SK-N-SH treated with all-trans-retinoic acid at 6 μM for 48 hours (cell line): ENCODE data around the gene IMMP2L.

Experiments used
- BACH2 ChIP-seq: fragments of 250-450 bp; sonication (Bioruptor Pico); IDR thresholded peaks from 2 replicates; pipeline ENCODE4 v1.9.0; 2021; ENCODE audit warnings: mild to moderate bottlenecking, borderline replicate concordance
- CREB5 ChIP-seq: fragments of 250-450 bp; sonication (Bioruptor Pico); IDR thresholded peaks from 2 replicates; pipeline ENCODE4 v1.5.1; 2020; ENCODE audit warnings: low read depth, mild to moderate bottlenecking, moderate library complexity
- CSRNP3 ChIP-seq: fragments of 250-450 bp; sonication (Bioruptor Pico); IDR thresholded peaks from 2 replicates; pipeline ENCODE4 v1.5.1; 2021; ENCODE audit warnings: mild to moderate bottlenecking, moderate library complexity
- ESRRG ChIP-seq: fragments of 250-450 bp; sonication (Bioruptor Pico); IDR thresholded peaks from 2 replicates; pipeline ENCODE4 v1.6.1; 2021; ENCODE audit warnings: mild to moderate bottlenecking
- OSR1 ChIP-seq: fragments of 250-450 bp; sonication (Bioruptor Pico); IDR thresholded peaks from 2 replicates; pipeline ENCODE4 v1.8.0; 2022; ENCODE audit warnings: moderate library complexity, mild to moderate bottlenecking, inconsistent platforms
- PATZ1 ChIP-seq: fragments of 250-450 bp; sonication (Bioruptor Pico); IDR thresholded peaks from 2 replicates; pipeline ENCODE4 v1.8.0; 2020; ENCODE audit warnings: mild to moderate bottlenecking, moderate library complexity, borderline replicate concordance
- PPARA ChIP-seq: fragments of 250-450 bp; sonication (Bioruptor Pico); IDR thresholded peaks from 2 replicates; pipeline ENCODE4 v1.5.0; 2020; ENCODE audit warnings: mild to moderate bottlenecking, borderline replicate concordance
- SNAI2 ChIP-seq: fragments of 250-450 bp; sonication (Bioruptor Pico); IDR thresholded peaks from 2 replicates; pipeline ENCODE4 v1.5.0; 2020; ENCODE audit warnings: mild to moderate bottlenecking, moderate library complexity
- ZC3H10 ChIP-seq: fragments of 250-450 bp; sonication (Bioruptor Pico); IDR thresholded peaks from 2 replicates; pipeline ENCODE4 v1.5.1; 2021; ENCODE audit warnings: mild to moderate bottlenecking, moderate library complexity
- ZFP3 ChIP-seq: fragments of 250-450 bp; sonication (Bioruptor Pico); IDR thresholded peaks from 2 replicates; pipeline ENCODE4 v1.5.0; 2020; ENCODE audit warnings: mild to moderate bottlenecking, moderate library complexity
- ZFP30 ChIP-seq: fragments of 450-650 bp; formaldehyde crosslinking; IDR thresholded peaks from 2 replicates; pipeline ENCODE4 v1.5.0; 2022; ENCODE audit warnings: mild to moderate bottlenecking, moderate library complexity
- ZNF565 ChIP-seq: fragments of 450-650 bp; formaldehyde crosslinking; conservative IDR thresholded peaks from 2 replicates; pipeline ENCODE4 v1.5.0; 2020; ENCODE audit warnings: low read depth, mild to moderate bottlenecking, moderate library complexity
- ZNF70 ChIP-seq: fragments of 450-650 bp; formaldehyde crosslinking; IDR thresholded peaks from 2 replicates; pipeline ENCODE4 v1.5.0; 2020; ENCODE audit warnings: mild to moderate bottlenecking, moderate library complexity

GRCh38 chr7:111003883-111004282, 558.4 kb downstream of the IMMP2L start:
- no peak for TF ChIP-seq ZNF565 (CRISPR knock-in tag)
- no peak for TF ChIP-seq ZFP30 (CRISPR knock-in tag)
- TF ChIP-seq ZFP3 = no peak
- TF ChIP-seq PPARA = no peak
- TF ChIP-seq ZC3H10 (CRISPR knock-in tag) = no peak
- no peak for TF ChIP-seq PATZ1
- TF ChIP-seq CREB5 = no peak
- no peak for TF ChIP-seq BACH2 (CRISPR knock-in tag)
- TF ChIP-seq SNAI2 (CRISPR knock-in tag) = no peak
- no peak for TF ChIP-seq ESRRG (CRISPR knock-in tag)
- TF ChIP-seq ZNF70 = no peak
- TF ChIP-seq CSRNP3 (CRISPR knock-in tag) = no peak
- no peak for TF ChIP-seq OSR1
